Measurements from ENCODE around the gene TULP4. TPM values are rescaled to one million over a fixed set of nuclear protein-coding genes. Genes with fewer than 3 reads are reported as not detected.

The TULP4 gene
- total RNA-seq, 2 donors from 2014 or later: 19.5 to 20.8 TPM

- Mint-ChIP-seq H3K4me1 (ENCODE audit: low read depth) (peaks cover 42% of the 10 kb centered on the region), H3K9me3 (no peaks in the 10 kb centered on the region)
Observed at GRCh38 chr6:158361068-158361467, 48.8 kb downstream of the TULP4 start.

DNA sequence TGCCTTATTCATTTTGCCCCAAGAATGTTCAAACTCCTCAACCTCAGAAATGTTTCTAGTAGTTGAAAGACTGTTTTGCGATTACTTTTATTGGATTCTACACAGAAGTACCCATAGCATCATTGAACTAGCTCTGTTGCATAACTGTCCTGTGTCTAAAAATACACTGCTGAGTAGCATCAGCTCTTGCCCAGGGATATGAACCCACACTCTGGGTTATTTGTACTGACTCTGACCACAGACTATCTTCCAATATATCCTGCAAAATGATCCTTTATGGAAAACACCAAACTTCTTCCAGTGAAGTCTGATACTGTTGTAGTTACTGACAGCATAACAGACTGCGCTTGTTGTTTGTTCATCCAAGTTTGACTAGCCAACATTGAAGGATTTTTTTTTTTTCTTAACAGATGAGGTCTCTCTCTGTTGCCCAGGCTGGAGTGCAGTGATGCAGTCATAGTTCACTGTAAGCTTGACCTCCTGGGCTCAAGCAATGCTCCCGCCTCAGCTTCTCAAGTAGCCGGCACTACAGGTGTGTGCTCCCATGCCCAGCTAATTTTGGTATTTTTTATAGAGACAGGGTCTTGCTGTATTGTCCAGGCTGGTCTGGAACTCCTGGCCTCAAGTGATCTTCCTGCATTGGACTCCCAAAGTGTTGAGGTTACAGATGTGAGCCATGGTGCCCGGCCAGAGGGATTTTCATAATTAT is 49.9 kb downstream of the TULP4 start:
- H3K4me3 Mint-ChIP-seq: no peak overlapping the region
- peaks cover 0 to 6% of the 10 kb centered on the region in 2 donors for H3K36me3 Mint-ChIP-seq (ENCODE audit: insufficient read depth in 2 of 2)
- no peaks in the 10 kb centered on the region for H3K27me3 Mint-ChIP-seq (ENCODE audit: low read depth)
- DNase-seq: no peak
- peaks cover 32% of the 10 kb centered on the region for H3K4me1 Mint-ChIP-seq (ENCODE audit: low read depth)
- no peak for ATAC-seq (replicated peaks in 1 of 2)
- H3K27ac Mint-ChIP-seq: no peak overlapping the region
- no peaks in the 10 kb centered on the region for H3K9me3 Mint-ChIP-seq

More at GRCh38 chr6:158361068-158361467, 48.8 kb downstream of the TULP4 start:
- no peak for DNase-seq
- H3K27me3 Mint-ChIP-seq (ENCODE audit: low read depth): no peaks in the 10 kb centered on the region
- no peak overlapping the region for H3K4me3 Mint-ChIP-seq
- no peak for ATAC-seq (replicated peaks in 1 of 2)
- no peaks in the 10 kb centered on the region for H3K36me3 Mint-ChIP-seq (ENCODE audit: insufficient read depth in 2 of 2)
- no peak overlapping the region for H3K27ac Mint-ChIP-seq

DNA sequence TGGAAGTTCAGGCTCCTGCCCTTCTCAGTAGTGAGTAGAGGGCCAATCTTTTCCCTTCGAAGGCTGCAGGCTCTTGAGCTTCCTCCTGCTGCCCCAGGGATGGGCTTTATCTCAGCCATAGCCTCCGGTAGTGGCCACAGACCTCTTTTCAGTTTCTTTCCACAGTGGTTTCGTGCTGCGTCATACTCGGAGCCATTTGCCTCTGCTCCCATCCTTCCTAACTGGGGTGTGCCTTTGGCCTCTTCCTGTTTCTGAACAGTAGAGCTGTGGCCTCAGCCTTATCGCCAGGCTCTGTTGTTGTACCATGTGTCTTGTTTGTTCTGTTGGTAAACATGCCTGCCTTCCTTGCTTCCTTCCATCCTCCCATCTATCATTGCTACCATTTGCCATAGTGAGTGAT is 54.1 kb downstream of the TULP4 start:
- H3K9me3 Mint-ChIP-seq: no peaks in the 10 kb centered on the region
- H3K27me3 Mint-ChIP-seq (ENCODE audit: low read depth): no peaks in the 10 kb centered on the region
- ATAC-seq (replicated peaks in 1 of 2) (no peak), DNase-seq (no peak)
- H3K27ac Mint-ChIP-seq: no peak overlapping the region
- no peaks in the 10 kb centered on the region for H3K4me1 Mint-ChIP-seq (ENCODE audit: low read depth)
- peaks cover 0 to 6% of the 10 kb centered on the region in 2 donors for H3K36me3 Mint-ChIP-seq (ENCODE audit: insufficient read depth in 2 of 2)
- H3K4me3 Mint-ChIP-seq: no peak overlapping the region

GRCh38 chr6:158367816-158368215 is 55.6 kb downstream of the TULP4 start:
- DNase-seq (no peak), ATAC-seq (replicated peaks in 1 of 2) (no peak)
- no peak overlapping the region for H3K27ac Mint-ChIP-seq
- H3K27me3 Mint-ChIP-seq (ENCODE audit: low read depth): no peaks in the 10 kb centered on the region
- no peaks in the 10 kb centered on the region for H3K4me1 Mint-ChIP-seq (ENCODE audit: low read depth)
- H3K36me3 Mint-ChIP-seq (ENCODE audit: insufficient read depth in 2 of 2): peaks cover 0 to 6% of the 10 kb centered on the region in 2 donors
- no peaks in the 10 kb centered on the region for H3K9me3 Mint-ChIP-seq
- no peak overlapping the region for H3K4me3 Mint-ChIP-seq

GRCh38 chr6:158369241-158369640 is 57.0 kb downstream of the TULP4 start:
- ATAC-seq (replicated peaks in 1 of 2) (no peak), DNase-seq (no peak)
- no peaks in the 10 kb centered on the region for H3K9me3 Mint-ChIP-seq
- peaks cover 0 to 6% of the 10 kb centered on the region in 2 donors for H3K36me3 Mint-ChIP-seq (ENCODE audit: insufficient read depth in 2 of 2)
- H3K4me1 Mint-ChIP-seq (ENCODE audit: low read depth): no peaks in the 10 kb centered on the region
- H3K27ac Mint-ChIP-seq: no peak overlapping the region
- no peak overlapping the region for H3K4me3 Mint-ChIP-seq
- H3K27me3 Mint-ChIP-seq (ENCODE audit: low read depth): no peaks in the 10 kb centered on the region

GRCh38 chr6:158370805-158371204 is 58.5 kb downstream of the TULP4 start:
- no peak for DNase-seq
- H3K27ac Mint-ChIP-seq: no peak overlapping the region
- H3K36me3 Mint-ChIP-seq (ENCODE audit: insufficient read depth in 2 of 2): peaks cover 0 to 6% of the 10 kb centered on the region in 2 donors
- H3K4me1 Mint-ChIP-seq (ENCODE audit: low read depth): no peaks in the 10 kb centered on the region
- no peaks in the 10 kb centered on the region for H3K27me3 Mint-ChIP-seq (ENCODE audit: low read depth)
- no peak for ATAC-seq (replicated peaks in 1 of 2)
- H3K4me3 Mint-ChIP-seq: no peak overlapping the region
- no peaks in the 10 kb centered on the region for H3K9me3 Mint-ChIP-seq

DNA sequence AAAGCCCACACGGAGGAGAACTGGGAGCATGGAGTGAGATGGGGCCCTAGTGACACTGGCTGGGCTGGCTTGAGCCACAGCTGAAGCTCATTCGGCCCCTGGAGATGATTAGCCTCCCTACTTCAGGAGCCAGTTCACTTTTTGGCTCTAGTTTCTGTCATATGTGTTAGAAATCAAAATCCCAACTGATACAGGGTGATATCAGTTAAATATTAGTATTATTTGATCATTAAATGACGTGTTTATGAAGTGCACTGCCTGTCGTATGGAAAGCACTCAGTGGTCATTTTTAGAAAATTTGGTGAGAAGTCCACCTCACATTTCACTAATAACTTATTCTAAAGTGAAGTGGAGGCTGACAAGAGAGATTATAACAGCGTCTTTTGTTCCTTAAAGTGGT is 59.0 kb downstream of the TULP4 start:
- Mint-ChIP-seq H3K27ac (no peak overlapping the region), H3K4me3 (no peak overlapping the region), H3K27me3 (ENCODE audit: low read depth) (no peaks in the 10 kb centered on the region), H3K4me1 (ENCODE audit: low read depth) (no peaks in the 10 kb centered on the region), H3K9me3 (no peaks in the 10 kb centered on the region), H3K36me3 (ENCODE audit: insufficient read depth in 2 of 2) (peaks cover 0 to 4% of the 10 kb centered on the region in 2 donors)
- ATAC-seq (replicated peaks in 1 of 2): no peak
- no peak for DNase-seq

DNA sequence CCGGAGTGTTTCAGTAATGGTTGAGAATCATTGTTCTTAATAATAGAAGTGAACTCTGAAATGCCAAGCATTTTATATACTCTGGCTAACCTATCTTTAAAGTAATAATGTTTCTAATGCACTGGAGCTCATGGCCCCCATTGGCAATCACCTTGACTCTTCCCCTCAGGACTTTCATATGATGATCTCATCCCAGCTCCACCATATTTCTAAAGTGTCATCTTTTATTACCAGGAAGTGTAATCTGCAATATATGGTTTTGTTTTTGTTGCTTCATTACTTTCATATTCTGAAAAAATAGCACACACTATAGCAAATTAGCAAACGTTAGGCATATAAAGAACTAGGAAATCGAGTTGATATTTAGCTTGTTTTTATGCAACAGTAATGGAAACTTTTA is 60.3 kb downstream of the TULP4 start:
- Mint-ChIP-seq H3K27ac (no peak overlapping the region), H3K4me3 (no peak overlapping the region), H3K4me1 (ENCODE audit: low read depth) (no peaks in the 10 kb centered on the region), H3K9me3 (no peaks in the 10 kb centered on the region), H3K36me3 (ENCODE audit: insufficient read depth in 2 of 2) (no peaks in the 10 kb centered on the region), H3K27me3 (ENCODE audit: low read depth) (no peaks in the 10 kb centered on the region)
- ATAC-seq (replicated peaks in 1 of 2) (no peak), DNase-seq (no peak)

DNA sequence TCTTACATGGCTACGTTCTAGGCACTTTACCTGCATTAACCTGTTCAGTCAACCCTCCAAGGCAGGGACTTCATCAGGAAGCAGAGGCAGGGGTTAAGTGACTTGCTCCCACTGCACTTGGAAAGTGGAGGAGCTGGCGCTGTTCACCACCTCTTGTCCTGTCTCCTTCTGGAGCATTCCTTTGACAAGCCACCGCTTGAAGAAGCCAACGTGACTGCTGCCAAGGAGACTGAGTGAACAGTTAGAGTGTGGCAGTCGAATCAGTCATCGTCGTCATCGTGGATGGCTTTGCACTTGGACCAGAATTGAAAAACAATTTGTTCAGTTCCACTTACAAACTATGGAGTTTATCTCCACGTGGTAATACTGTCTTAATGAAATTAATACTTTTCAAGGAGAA is 60.9 kb downstream of the TULP4 start:
- no peak overlapping the region for H3K4me3 Mint-ChIP-seq
- DNase-seq: no peak
- H3K36me3 Mint-ChIP-seq (ENCODE audit: insufficient read depth in 2 of 2): no peaks in the 10 kb centered on the region
- no peaks in the 10 kb centered on the region for H3K4me1 Mint-ChIP-seq (ENCODE audit: low read depth)
- ATAC-seq (replicated peaks in 1 of 2): no peak
- no peaks in the 10 kb centered on the region for H3K27me3 Mint-ChIP-seq (ENCODE audit: low read depth)
- H3K9me3 Mint-ChIP-seq: no peaks in the 10 kb centered on the region
- no peak overlapping the region for H3K27ac Mint-ChIP-seq

GRCh38 chr6:158374020-158374419 is 61.8 kb downstream of the TULP4 start:
- no peak for DNase-seq
- Mint-ChIP-seq H3K9me3 (no peaks in the 10 kb centered on the region), H3K4me3 (no peak overlapping the region)

GRCh38 chr6:158376631-158377081 is 64.4 kb downstream of the TULP4 start:
- DNase-seq (no peak), ATAC-seq (replicated peaks in 1 of 2) (no peak)
- no peaks in the 10 kb centered on the region for H3K9me3 Mint-ChIP-seq
- H3K27ac Mint-ChIP-seq: no peak overlapping the region
- no peaks in the 10 kb centered on the region for H3K27me3 Mint-ChIP-seq (ENCODE audit: low read depth)
- no peak overlapping the region for H3K4me3 Mint-ChIP-seq
- H3K4me1 Mint-ChIP-seq (ENCODE audit: low read depth): no peaks in the 10 kb centered on the region
- H3K36me3 Mint-ChIP-seq (ENCODE audit: insufficient read depth in 2 of 2): no peaks in the 10 kb centered on the region

More at GRCh38 chr6:158374020-158374419, 61.8 kb downstream of the TULP4 start:
- Mint-ChIP-seq H3K36me3 (ENCODE audit: insufficient read depth in 2 of 2) (no peaks in the 10 kb centered on the region), H3K27ac (no peak overlapping the region), H3K4me1 (ENCODE audit: low read depth) (no peaks in the 10 kb centered on the region), H3K27me3 (ENCODE audit: low read depth) (no peaks in the 10 kb centered on the region)
- no peak for ATAC-seq (replicated peaks in 1 of 2)

GRCh38 chr6:158377860-158378259 is 65.6 kb downstream of the TULP4 start:
- no peak overlapping the region for H3K27ac Mint-ChIP-seq
- no peaks in the 10 kb centered on the region for H3K27me3 Mint-ChIP-seq (ENCODE audit: low read depth)
- no peak overlapping the region for H3K4me3 Mint-ChIP-seq
- H3K9me3 Mint-ChIP-seq: no peaks in the 10 kb centered on the region
- H3K4me1 Mint-ChIP-seq (ENCODE audit: low read depth): no peaks in the 10 kb centered on the region
- ATAC-seq (replicated peaks in 1 of 2) (no peak), DNase-seq (no peak)
- H3K36me3 Mint-ChIP-seq (ENCODE audit: insufficient read depth in 2 of 2): no peaks in the 10 kb centered on the region

GRCh38 chr6:158379336-158379735 is 67.1 kb downstream of the TULP4 start:
- no peak overlapping the region for H3K27ac Mint-ChIP-seq
- H3K9me3 Mint-ChIP-seq: no peaks in the 10 kb centered on the region
- no peak overlapping the region for H3K4me3 Mint-ChIP-seq
- ATAC-seq (replicated peaks in 1 of 2): no peak
- H3K27me3 Mint-ChIP-seq (ENCODE audit: low read depth): no peaks in the 10 kb centered on the region
- DNase-seq: no peak
- H3K4me1 Mint-ChIP-seq (ENCODE audit: low read depth): no peaks in the 10 kb centered on the region
- no peaks in the 10 kb centered on the region for H3K36me3 Mint-ChIP-seq (ENCODE audit: insufficient read depth in 2 of 2)

- Mint-ChIP-seq H3K4me3 (no peak overlapping the region), H3K27ac (no peak overlapping the region), H3K36me3 (ENCODE audit: insufficient read depth in 2 of 2) (no peaks in the 10 kb centered on the region), H3K9me3 (no peaks in the 10 kb centered on the region), H3K27me3 (ENCODE audit: low read depth) (no peaks in the 10 kb centered on the region), H3K4me1 (ENCODE audit: low read depth) (no peaks in the 10 kb centered on the region)
- DNase-seq: no peak
- no peak for ATAC-seq (replicated peaks in 1 of 2)
Observed at GRCh38 chr6:158381214-158381613, 68.9 kb downstream of the TULP4 start.
